ENCODE results near the gene COL27A1. TPM values are rescaled to one million over a fixed set of nuclear protein-coding genes. Genes with fewer than 3 reads are reported as not detected.

Gene COL27A1
- total RNA-seq, 1 experiment from 2014 or later, result 12.0 TPM

GRCh38 chr9:114281473-114282103 lies 126.3 kb downstream of the COL27A1 start:
- intact Hi-C loops (cut with micrococcal nuclease), result no loop called here
- no peaks in the 10 kb centered on the region for H4K20me1 ChIP-seq (ENCODE audit: insufficient read depth)
- H3K4me3 ChIP-seq (replicated peaks in 1 of 2; ENCODE audit: low read depth in 1 of 2, low read length in 2 of 2), result no peak overlapping the region
- no peak overlapping the region for H3K4me2 ChIP-seq (ENCODE audit: low read length)
- ChIA-PET RAD21 (ENCODE audit: low non-redundant PET in 1 of 2, low total read pairs in 2 of 2, uncharacterized antibody in 2 of 2, unreplicated experiment in 2 of 2) (no interaction called here), POLR2A (no interaction called here), CTCF (no interaction called here)
- no peaks in the 10 kb centered on the region for H3K79me2 ChIP-seq (ENCODE audit: insufficient read depth, low read length)
- DNase-seq (ENCODE audit: low read depth, low spot score) (no peak), ATAC-seq (no peak)
- no peak overlapping the region for H3K9ac ChIP-seq (ENCODE audit: low read length)
- no peak overlapping the region for H3K27ac ChIP-seq (ENCODE audit: low read depth, low read length)
- no peak overlapping the region for H2AFZ ChIP-seq (ENCODE audit: low read depth, low read length, poor library complexity, severe bottlenecking)
- H3K4me1 ChIP-seq (ENCODE audit: control insufficient read depth in 1 of 2, insufficient read depth in 2 of 2, low read length in 2 of 2), result peaks cover 24 to 34% of the 10 kb centered on the region in 2 experiments
- TF ChIP-seq POLR2A (IDR thresholded peaks at IDR 0.05; ENCODE audit: borderline replicate concordance, extremely low read depth, insufficient read depth, insufficient read length) (no peak), SRF (IDR thresholded peaks at IDR 0.05; ENCODE audit: low read depth) (no peak), ZNF274 (IDR thresholded peaks at IDR 0.05; ENCODE audit: low read depth, low read length) (no peak)
- no peaks in the 10 kb centered on the region for H3K27me3 ChIP-seq (ENCODE audit: insufficient read depth, low read length)
- no peaks in the 10 kb centered on the region for H3K9me3 ChIP-seq (ENCODE audit: control insufficient read depth in 1 of 2, insufficient read depth in 1 of 2, low read depth in 1 of 2, low read length in 2 of 2)
- BruUV-seq (replicated peaks), result no TSS peak
- H3K9me2 ChIP-seq (ENCODE audit: insufficient read depth), result no peaks in the 10 kb centered on the region
- no peaks in the 10 kb centered on the region for H3K36me3 ChIP-seq (ENCODE audit: control insufficient read depth in 1 of 2, insufficient read depth in 2 of 2, low read length in 2 of 2)

DNA sequence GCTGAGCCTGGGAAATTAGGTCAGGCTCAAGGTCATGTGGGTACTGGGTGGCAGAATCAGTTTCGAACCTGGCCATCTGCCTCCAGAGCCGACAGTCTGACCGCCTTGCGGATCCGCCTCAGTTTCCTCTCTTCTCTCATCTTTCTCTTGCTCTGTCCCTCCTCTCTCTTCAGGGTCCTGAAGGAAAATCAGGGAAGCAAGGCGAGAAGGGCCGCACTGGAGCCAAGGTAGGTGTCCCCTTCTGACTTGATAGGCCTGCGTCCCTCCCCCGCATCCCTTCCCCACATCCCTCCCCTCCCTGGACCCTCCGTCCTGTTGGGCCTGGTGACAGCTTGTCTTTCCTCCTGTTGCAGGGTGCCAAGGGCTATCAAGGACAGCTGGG lies 126.8 kb downstream of the COL27A1 start:
- Histone ChIP-seq H3K4me1 (ENCODE audit: control insufficient read depth in 1 of 2, insufficient read depth in 2 of 2, low read length in 2 of 2) (peaks cover 19 to 29% of the 10 kb centered on the region in 2 experiments), H2AFZ (ENCODE audit: low read depth, low read length, poor library complexity, severe bottlenecking) (no peak overlapping the region), H3K27ac (ENCODE audit: low read depth, low read length) (no peak overlapping the region), H3K4me2 (ENCODE audit: low read length) (no peak overlapping the region), H3K27me3 (ENCODE audit: insufficient read depth, low read length) (no peaks in the 10 kb centered on the region), H3K4me3 (replicated peaks in 1 of 2; ENCODE audit: low read depth in 1 of 2, low read length in 2 of 2) (no peak overlapping the region), H3K9ac (ENCODE audit: low read length) (no peak overlapping the region), H3K9me3 (ENCODE audit: control insufficient read depth in 1 of 2, insufficient read depth in 1 of 2, low read depth in 1 of 2, low read length in 2 of 2) (no peaks in the 10 kb centered on the region), H3K9me2 (ENCODE audit: insufficient read depth) (no peaks in the 10 kb centered on the region), H3K36me3 (ENCODE audit: control insufficient read depth in 1 of 2, insufficient read depth in 2 of 2, low read length in 2 of 2) (no peaks in the 10 kb centered on the region), H3K79me2 (ENCODE audit: insufficient read depth, low read length) (no peaks in the 10 kb centered on the region), H4K20me1 (ENCODE audit: insufficient read depth) (no peaks in the 10 kb centered on the region)
- ChIA-PET POLR2A (no interaction called here), CTCF (no interaction called here), RAD21 (ENCODE audit: low non-redundant PET in 1 of 2, low total read pairs in 2 of 2, uncharacterized antibody in 2 of 2, unreplicated experiment in 2 of 2) (no interaction called here)
- no peak for DNase-seq (ENCODE audit: low read depth, low spot score)
- no TSS peak for BruUV-seq (replicated peaks)
- intact Hi-C loops (cut with micrococcal nuclease), result no loop called here
- no peak for ATAC-seq
- TF ChIP-seq SRF (IDR thresholded peaks at IDR 0.05; ENCODE audit: low read depth), result no peak
- no peak for TF ChIP-seq POLR2A (IDR thresholded peaks at IDR 0.05; ENCODE audit: borderline replicate concordance, extremely low read depth, insufficient read depth, insufficient read length)
- TF ChIP-seq EZH2 (IDR thresholded peaks at IDR 0.05), result no peak
- TF ChIP-seq RAD21 (IDR thresholded peaks at IDR 0.05; ENCODE audit: low read depth), result no peak
- TF ChIP-seq TCF7L2 (IDR thresholded peaks at IDR 0.05; ENCODE audit: borderline replicate concordance, extremely low read depth, insufficient read depth, insufficient read length), result no peak
- no peak for TF ChIP-seq CTCF (IDR thresholded peaks at IDR 0.05 in 2 of 3, conservative IDR thresholded peaks at IDR 0.05 in 1 of 3; ENCODE audit: borderline replicate concordance in 1 of 3, insufficient read depth in 1 of 3, low read depth in 2 of 3, low read length in 2 of 3)
- no peak for TF ChIP-seq EZH2phosphoT487 (IDR thresholded peaks at IDR 0.05; ENCODE audit: borderline replicate concordance)
- no peak for TF ChIP-seq ATF3 (IDR thresholded peaks at IDR 0.05)

Measured in HCT116 (cell line).